GM12872 (cell line): ENCODE measurements around the gene AK5.

ENCODE experiments used
- CTCF ChIP-seq: IDR thresholded peaks from 3 replicates; pipeline ENCODE4 v1.5.1; 2011; ENCODE audit warnings: low read depth, mild to moderate bottlenecking, low read length, moderate library complexity; ENCODE audit not compliant: insufficient read depth

The AK5 gene

GRCh38 chr1:77467741-77468140 lies 185.9 kb downstream of the AK5 start:
- TF ChIP-seq CTCF: no peak

GRCh38 chr1:77468257-77468948 lies 186.6 kb downstream of the AK5 start:
- TF ChIP-seq CTCF: no peak

GRCh38 chr1:77468949-77469710 lies 187.3 kb downstream of the AK5 start:
- TF ChIP-seq CTCF: no peak

- TF ChIP-seq CTCF: no peak
Observed at GRCh38 chr1:77471691-77472090, 189.9 kb downstream of the AK5 start.

- TF ChIP-seq CTCF: no peak
Observed at GRCh38 chr1:77473690-77474089, 191.9 kb downstream of the AK5 start.

- no peak for TF ChIP-seq CTCF
Observed at GRCh38 chr1:77475641-77476040, 193.8 kb downstream of the AK5 start.

GRCh38 chr1:77476475-77476874 lies 194.7 kb downstream of the AK5 start:
- no peak for TF ChIP-seq CTCF
